DMS 273 (cell line): ENCODE measurements around the gene TMEM106C.

ENCODE experiments used
- DNase-seq: peaks from one replicate; lab custom pipeline; 2025; ENCODE audit not compliant: unreplicated experiment; lab: John Stamatoyannopoulos, UW

TMEM106C gene

GRCh38 chr12:47992776-47993175 lies 29.4 kb downstream of the TMEM106C start:
- DNase-seq = no peak

- DNase-seq = no peak
Observed at GRCh38 chr12:47993491-47993890, 30.1 kb downstream of the TMEM106C start.

GRCh38 chr12:47995981-47996401 lies 32.6 kb downstream of the TMEM106C start:
- DNase-seq = peak; percentile 35

GRCh38 chr12:47997321-47997720 lies 33.9 kb downstream of the TMEM106C start:
- DNase-seq = no peak

- DNase-seq = no peak
Observed at GRCh38 chr12:47999816-48000215, 36.4 kb downstream of the TMEM106C start.

- peak; percentile 60 for DNase-seq
Observed at GRCh38 chr12:48000878-48001504, 37.6 kb downstream of the TMEM106C start.

GRCh38 chr12:48001505-48002413 lies 38.4 kb downstream of the TMEM106C start:
- peak; percentile 67 for DNase-seq

GRCh38 chr12:48002414-48002730 lies 39.0 kb downstream of the TMEM106C start:
- DNase-seq = peak; percentile 44

- peak; percentile 44 for DNase-seq
Observed at GRCh38 chr12:48002773-48003218, 39.4 kb downstream of the TMEM106C start.

- DNase-seq = peak; percentile 53
Observed at GRCh38 chr12:48003226-48004052, 40.0 kb downstream of the TMEM106C start.

- peak; percentile 66 for DNase-seq
Observed at GRCh38 chr12:48004053-48004941, 40.9 kb downstream of the TMEM106C start, which contains the start of gene COL2A1. COL2A1 (minus strand) TSS chr12:48004476; CDS start chr12:48004321, 155 bp downstream.

GRCh38 chr12:48005001-48005749 lies 41.8 kb downstream of the TMEM106C start:
- no peak for DNase-seq

GRCh38 chr12:48005750-48006021 lies 42.3 kb downstream of the TMEM106C start:
- no peak for DNase-seq

- no peak for DNase-seq
Observed at GRCh38 chr12:48007206-48007605, 43.8 kb downstream of the TMEM106C start.

GRCh38 chr12:48008349-48008748 lies 45.0 kb downstream of the TMEM106C start:
- no peak for DNase-seq

GRCh38 chr12:48008950-48009349 lies 45.6 kb downstream of the TMEM106C start:
- DNase-seq = no peak

GRCh38 chr12:48009471-48009870 lies 46.1 kb downstream of the TMEM106C start:
- DNase-seq = no peak

GRCh38 chr12:48010366-48010970 lies 47.1 kb downstream of the TMEM106C start:
- DNase-seq = no peak

- no peak for DNase-seq
Observed at GRCh38 chr12:48012070-48012469, 48.7 kb downstream of the TMEM106C start.
